CD1c-positive myeloid dendritic cell (primary cell): ENCODE results near the gene AKR1C3.
"Not testable (repeated sequence)": the region's sequence is repeated elsewhere in the genome, so short reads cannot be mapped to it uniquely, and the experiment has no call there.

Experiments used
- DNase-seq: peaks from one replicate; pipeline ENCODE4 v3.0.0-alpha.2; 2016; ENCODE audit errors: extremely low spot score

The AKR1C3 gene

GRCh38 chr10:5094265-5095205 lies at the start of gene AKR1C3:
Gene AKR1C3, plus strand, starts transcription at chr10:5094414. Its CDS starts 31 bp downstream, at chr10:5094445.
- peak; percentile 20 for DNase-seq

DNA sequence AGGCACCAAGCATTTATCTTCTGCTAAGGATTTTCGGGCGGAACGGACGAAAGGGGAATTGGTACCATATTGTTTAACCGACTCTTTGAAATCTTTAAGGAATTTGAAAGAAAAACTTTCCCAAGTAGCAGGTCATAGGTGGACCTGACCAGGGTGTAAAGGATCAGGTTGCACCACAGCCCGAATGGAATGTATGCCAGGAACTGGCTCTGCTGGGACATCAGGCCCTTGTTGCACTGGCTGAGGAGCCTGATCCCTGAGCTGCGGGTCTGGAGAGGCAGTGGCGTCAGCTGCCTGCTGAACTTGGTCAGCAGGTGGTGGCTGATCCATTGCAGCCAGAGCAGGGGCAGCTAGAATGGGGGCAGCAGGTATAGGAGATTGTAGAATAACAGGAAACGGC lies 49.1 kb upstream of the AKR1C3 start:
- DNase-seq = no peak

DNA sequence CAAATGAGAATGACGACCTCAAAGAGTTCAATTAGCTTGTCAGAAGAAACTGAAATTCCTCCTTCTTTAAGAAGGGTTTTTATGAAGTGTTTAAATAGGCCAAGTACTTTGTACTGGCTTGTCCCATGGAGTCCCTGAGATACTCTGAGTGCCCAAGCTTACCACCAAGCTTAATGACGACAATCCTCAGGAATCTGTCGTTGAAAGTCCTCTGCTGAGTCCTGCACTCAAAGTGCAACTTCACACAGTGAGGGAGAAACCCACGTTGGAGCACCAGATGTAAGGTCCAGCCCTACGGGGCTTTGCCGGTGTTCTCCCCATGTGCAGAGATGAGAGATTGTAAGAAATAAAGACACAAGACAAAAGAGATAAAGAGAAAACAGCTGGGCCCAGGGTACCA lies 47.8 kb upstream of the AKR1C3 start:
- no peak for DNase-seq

DNA sequence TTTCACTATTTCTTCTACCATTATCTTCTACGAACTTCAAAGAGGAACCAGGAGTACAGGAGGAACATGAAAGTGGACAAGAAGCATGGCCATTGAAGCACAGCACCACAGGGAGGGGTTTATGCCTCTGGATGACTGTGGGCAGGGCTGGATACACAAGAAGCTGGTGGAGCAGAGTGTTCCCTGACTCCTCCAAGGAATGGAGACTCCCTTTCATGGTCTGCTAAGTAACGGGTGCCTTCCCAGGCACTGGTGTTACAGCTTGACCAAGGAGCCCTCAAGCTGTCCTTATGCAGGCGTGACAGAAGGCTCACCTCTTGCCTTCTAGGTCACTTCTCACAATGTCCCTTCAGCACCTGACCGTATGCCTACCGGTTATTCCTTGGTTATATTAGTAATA lies 47.2 kb upstream of the AKR1C3 start:
- not testable (repeated sequence) for DNase-seq

- DNase-seq = no peak
Observed at GRCh38 chr10:5047912-5048628, 46.1 kb upstream of the AKR1C3 start.

GRCh38 chr10:5052951-5053500 lies 41.2 kb upstream of the AKR1C3 start:
- DNase-seq = not testable (repeated sequence)

GRCh38 chr10:5054831-5055230 lies 39.4 kb upstream of the AKR1C3 start:
- not testable (repeated sequence) for DNase-seq

GRCh38 chr10:5059267-5059666 lies 34.9 kb upstream of the AKR1C3 start:
- DNase-seq = not testable (repeated sequence)

DNA sequence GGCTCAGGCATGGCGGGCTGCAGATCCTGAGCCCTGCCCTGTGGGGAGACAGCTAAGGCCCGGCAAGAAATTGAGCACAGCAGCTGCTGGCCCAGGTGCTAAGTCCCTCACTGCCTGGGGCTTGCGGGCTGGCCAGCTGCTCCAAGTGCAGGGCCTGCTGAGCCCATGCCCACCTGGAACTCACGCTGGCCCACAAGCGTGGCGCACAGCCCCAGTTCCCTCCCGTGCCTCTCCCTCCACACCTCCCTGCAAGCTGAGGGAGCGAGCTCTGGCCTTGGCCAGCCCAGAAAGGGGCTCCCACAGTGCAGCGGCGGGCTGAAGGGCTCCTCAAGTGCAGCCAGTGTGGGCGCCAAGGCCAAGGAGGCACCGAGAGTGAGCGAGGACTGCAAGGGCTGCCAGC lies 33.4 kb upstream of the AKR1C3 start:
- DNase-seq = not testable (repeated sequence)

DNA sequence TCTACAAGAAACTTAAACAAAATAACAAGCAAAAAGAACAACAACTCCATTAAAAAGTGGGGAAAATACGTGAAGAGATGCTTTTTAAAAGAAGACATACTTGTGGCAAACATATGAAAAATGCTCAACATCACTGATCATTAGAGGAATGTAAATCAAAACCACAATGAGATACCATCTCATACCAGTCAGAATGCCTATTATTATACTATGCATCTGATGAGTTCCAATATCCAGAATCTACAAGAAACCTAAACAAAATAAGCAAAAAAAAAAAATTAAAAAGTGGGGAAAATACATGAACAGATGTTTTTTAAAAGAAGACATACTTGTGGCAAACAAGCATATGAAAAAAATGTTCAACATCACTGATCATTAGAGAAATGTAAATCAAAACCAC lies 29.6 kb upstream of the AKR1C3 start:
- DNase-seq = no peak

DNA sequence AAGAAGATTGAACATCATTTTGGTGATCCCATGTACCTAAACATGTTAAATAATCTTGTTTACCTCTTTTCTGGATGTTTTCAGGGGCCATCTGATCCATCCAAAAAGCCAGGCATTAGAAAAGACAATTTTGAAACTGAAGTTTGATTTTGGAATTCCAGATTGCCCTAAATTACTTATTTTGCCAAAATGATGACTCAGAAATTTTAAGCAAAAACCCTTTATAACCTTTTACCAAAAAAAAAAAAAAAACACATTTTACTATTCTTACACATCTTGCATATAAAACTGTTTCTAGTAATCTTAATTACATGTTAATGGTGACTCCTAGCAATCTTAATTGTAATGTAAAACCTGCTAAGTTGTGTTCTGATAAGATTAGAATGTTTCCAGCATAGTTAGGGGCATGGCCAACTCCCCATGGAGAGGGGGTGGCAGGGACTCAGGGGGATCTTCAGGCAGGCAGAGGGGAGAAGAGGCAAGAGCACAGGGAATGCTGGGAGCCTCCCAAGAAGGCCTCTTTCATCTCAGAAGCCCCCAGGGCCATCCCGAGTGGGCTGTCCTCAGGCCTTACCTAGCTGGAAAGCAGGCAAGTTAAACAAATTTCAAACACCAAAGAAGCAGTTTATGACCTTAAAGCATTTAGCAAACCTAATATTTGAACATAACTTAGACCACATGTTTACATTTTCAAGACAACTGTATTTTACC lies 25.8 kb upstream of the AKR1C3 start:
- DNase-seq = no peak

DNA sequence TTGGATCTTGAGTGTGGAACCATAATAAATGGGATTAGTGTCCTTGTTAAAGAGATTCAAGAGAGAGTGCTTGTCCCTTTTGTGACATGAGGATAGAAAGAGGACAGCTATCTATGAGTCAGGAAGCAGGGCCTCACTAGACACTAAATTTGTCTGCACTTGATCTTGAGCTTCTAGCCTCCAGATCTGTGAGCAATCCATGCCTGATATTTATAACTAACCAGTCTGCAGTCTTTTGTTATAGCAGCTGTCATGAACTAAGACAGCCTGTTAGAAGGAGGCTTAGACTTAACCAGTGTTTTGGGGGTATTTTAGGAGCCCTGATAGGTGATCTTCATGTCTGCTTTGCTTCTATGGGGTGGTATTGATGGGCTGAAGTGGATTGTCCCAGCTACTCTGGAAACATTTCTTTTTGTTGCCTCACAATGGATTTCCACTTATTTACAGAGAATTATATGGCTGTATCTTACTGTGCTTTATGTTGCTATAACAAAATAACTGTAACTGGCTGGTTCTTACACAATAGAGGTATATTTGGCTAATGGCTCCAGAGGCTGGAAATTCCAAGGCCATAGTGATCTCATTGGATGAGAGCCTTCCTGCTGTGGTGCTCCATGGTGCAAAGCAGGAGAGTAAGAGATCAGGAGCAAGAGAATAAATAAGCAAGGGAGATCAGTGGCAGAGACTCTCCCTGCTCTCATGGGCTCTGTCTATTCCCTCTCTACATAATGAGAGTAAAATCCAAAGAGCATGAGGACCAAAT lies 23.4 kb upstream of the AKR1C3 start:
- DNase-seq = no peak

GRCh38 chr10:5071411-5072198 lies 22.6 kb upstream of the AKR1C3 start:
- no peak for DNase-seq

GRCh38 chr10:5073659-5074058 lies 20.6 kb upstream of the AKR1C3 start:
- no peak for DNase-seq

GRCh38 chr10:5076615-5077014 lies 17.6 kb upstream of the AKR1C3 start:
- no peak for DNase-seq

GRCh38 chr10:5078547-5079180 lies 15.6 kb upstream of the AKR1C3 start:
- DNase-seq = no peak

DNA sequence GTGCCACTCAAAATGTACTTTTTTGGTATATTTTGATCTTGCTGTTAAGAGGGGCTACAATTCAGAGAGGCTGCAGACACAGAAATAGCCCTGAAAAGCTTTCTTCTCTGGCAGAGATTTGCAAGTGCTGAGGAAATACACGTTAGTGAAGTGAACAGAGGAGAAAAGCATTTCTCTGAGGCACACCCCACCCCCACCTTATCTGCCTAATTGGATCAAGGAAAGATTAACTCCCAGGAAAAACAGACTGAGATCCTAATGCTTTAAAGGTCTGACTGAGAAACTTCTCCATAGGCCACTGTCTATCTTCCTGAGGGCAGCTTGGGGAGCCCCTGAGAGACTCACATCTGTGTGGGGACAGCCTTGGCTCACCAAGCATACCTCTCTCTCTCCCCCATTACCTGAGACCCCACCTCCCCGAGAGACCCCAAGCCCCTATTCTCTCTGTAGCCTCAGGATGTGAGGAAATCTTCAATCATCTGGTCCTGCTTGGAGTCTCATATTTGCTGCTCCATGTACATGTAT lies 14.8 kb upstream of the AKR1C3 start:
- no peak for DNase-seq

DNA sequence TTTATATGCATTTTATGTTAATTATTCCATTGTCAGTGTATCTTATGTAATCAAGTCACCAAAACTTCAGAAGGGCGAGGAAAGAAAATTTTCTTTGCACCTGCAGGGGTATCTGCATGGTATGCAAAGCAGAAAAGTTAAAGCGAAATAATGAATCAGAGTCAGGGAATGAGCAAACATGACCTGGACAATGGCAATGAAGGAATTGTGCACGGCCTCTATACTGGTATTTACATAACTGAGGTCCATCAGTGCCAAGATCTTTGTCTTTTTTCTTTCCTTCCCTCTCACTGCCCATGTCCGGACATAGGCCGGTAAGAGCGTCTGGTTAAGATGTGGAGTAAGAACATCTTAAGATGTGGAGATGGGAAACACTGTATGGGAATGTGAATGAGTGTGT lies 14.4 kb upstream of the AKR1C3 start:
- no peak for DNase-seq

- DNase-seq = no peak
Observed at GRCh38 chr10:5081091-5081490, 13.1 kb upstream of the AKR1C3 start.
